Kidney (tissue), 14 donors: ENCODE data around the gene OR5B2. TPM values are rescaled to one million over a fixed set of nuclear protein-coding genes. Genes with fewer than 3 reads are reported as not detected.

Experiments
- DNase-seq, 5 donors: peaks; one replicate each; pipeline ENCODE4 v3.0.0-alpha.2; 2013 to 2020
- FAIRE-seq: peaks from 2 replicates; lab custom pipeline; 2012; peaks lifted over from hg19 to GRCh38; lab: Jason Lieb, UNC
- H3K27ac ChIP-seq, 2 donors: one replicate each; pipeline ENCODE4 v1.7.0; 2013; ENCODE audit warnings: low read depth in 2 of 2, low read length in 2 of 2, inconsistent platforms in 1 of 2
- H3K27me3 ChIP-seq: one replicate; pipeline ENCODE4 v1.7.1; 2013; ENCODE audit warnings: low read length, inconsistent platforms; ENCODE audit not compliant: control insufficient read depth, insufficient read depth
- H3K36me3 ChIP-seq, 3 donors: one replicate each; pipeline versions ENCODE4 v1.7.0 to v1.7.1; 2013; ENCODE audit warnings: low read length in 3 of 3, control low read depth in 1 of 3, inconsistent platforms in 1 of 3; ENCODE audit not compliant: insufficient read depth in 3 of 3, control insufficient read depth in 2 of 3
- H3K4me1 ChIP-seq, 3 donors: one replicate each; pipeline versions ENCODE4 v1.7.0 to v1.7.1; 2013; ENCODE audit warnings: low read length in 3 of 3, inconsistent platforms in 1 of 3, low read depth in 1 of 3; ENCODE audit not compliant: control insufficient read depth in 2 of 3, insufficient read depth in 2 of 3
- H3K4me3 ChIP-seq, 3 donors: one replicate each; pipeline versions ENCODE4 v1.7.0 to v1.8.1; 2013; ENCODE audit warnings: low read length in 3 of 3, control low read depth in 1 of 3, inconsistent platforms in 1 of 3
- H3K9ac ChIP-seq, 3 donors: one replicate each; pipeline versions ENCODE4 v1.7.0 to v1.7.1; 2013; ENCODE audit warnings: low read length in 3 of 3, control low read depth in 1 of 3, inconsistent platforms in 1 of 3
- H3K9me3 ChIP-seq, 3 donors: one replicate each; pipeline versions ENCODE4 v1.7.0 to v1.7.1; 2013; ENCODE audit warnings: low read length in 3 of 3, control low read depth in 1 of 3, inconsistent platforms in 1 of 3; ENCODE audit not compliant: control insufficient read depth in 2 of 3, insufficient read depth in 1 of 3
- intact Hi-C: fragments of 100-400 bp; cut with DNase I; formaldehyde crosslinking; loops from one replicate; pipeline ENCODE4 v1.11.1; 2022
- polyA plus RNA-seq: library from polyadenylated mRNA; stranded (reverse); fragments of 350-450 nt; fragmentation: Illumina TruSeq; extraction: RNeasy Lipid Tissue Mini Kit (QIAGEN cat#74804); gene quantifications from one replicate; pipeline ENCODE4 v1.2.3, GENCODE V29; 2014; ENCODE audit warnings: low read depth, low replicate concordance; ENCODE audit not compliant: insufficient read depth
- total RNA-seq: library from RNA; stranded (reverse); fragmentation: NEBNext Ultra II Directional; extraction: Animal tissue kit (Norgen Biotek cat#: 25700); gene quantifications from one replicate; pipeline ENCODE4 v1.2.1, GENCODE V29; 2021
- TF ChIP-seq, protein P1 (sequence below): IDR thresholded peaks from 3 replicates; pipeline ENCODE4 v1.5.1; 2012; ENCODE audit warnings: mild to moderate bottlenecking, moderate library complexity, borderline replicate concordance; ENCODE audit not compliant: insufficient read depth; ENCODE audit errors: extremely low read depth
- donor health status: control.
- donor health status: control.
- donor health status: control.
- donor health status: control.
- donor health status: control.
- donor health status: DM: yes; HTN: yes; CAD: no.
- donor health status: Normal renal cell carcinoma (clear cell type).

The OR5B2 gene
- total and polyA plus RNA-seq, 2 donors from 2014 or later: not detected

DNA sequence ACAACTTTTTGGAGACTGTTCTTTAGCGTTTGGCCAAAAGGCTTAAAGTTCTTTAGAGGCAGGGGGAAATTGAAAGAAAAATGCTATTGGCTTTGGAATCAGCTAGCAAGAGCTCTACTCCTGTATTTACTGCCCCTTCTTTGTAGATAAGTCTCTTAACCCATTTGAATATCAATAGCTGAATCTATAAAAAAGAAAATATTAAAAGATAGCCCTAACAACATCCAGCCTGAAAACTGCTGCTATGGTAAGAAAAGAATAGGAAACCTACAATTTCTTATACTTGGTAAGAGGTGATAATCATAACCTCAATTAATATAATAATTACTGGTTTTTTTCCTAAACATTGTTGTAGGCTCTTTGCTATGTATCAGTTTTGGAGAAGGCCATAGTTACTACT is 14.2 kb upstream of the OR5B2 start, which contains the start of gene OR5B12:
OR5B12 (minus strand) TSS at position 101 of the 400 bp plus-strand sequence. CDS start 2,085 bp downstream, outside the sequence.
- H3K4me1 ChIP-seq: no peaks in the 10 kb centered on the region
- intact Hi-C loops: no loop called here
- DNase-seq (no peak), FAIRE-seq (no peak)
- peaks cover 0 to 23% (median 0%) of the 10 kb centered on the region in 3 donors for H3K9me3 ChIP-seq
- H3K4me3 ChIP-seq: no peak within 1 kb of the TSS
- no peak within 1 kb of the TSS for H3K27ac ChIP-seq
- TF ChIP-seq, protein P1, sequence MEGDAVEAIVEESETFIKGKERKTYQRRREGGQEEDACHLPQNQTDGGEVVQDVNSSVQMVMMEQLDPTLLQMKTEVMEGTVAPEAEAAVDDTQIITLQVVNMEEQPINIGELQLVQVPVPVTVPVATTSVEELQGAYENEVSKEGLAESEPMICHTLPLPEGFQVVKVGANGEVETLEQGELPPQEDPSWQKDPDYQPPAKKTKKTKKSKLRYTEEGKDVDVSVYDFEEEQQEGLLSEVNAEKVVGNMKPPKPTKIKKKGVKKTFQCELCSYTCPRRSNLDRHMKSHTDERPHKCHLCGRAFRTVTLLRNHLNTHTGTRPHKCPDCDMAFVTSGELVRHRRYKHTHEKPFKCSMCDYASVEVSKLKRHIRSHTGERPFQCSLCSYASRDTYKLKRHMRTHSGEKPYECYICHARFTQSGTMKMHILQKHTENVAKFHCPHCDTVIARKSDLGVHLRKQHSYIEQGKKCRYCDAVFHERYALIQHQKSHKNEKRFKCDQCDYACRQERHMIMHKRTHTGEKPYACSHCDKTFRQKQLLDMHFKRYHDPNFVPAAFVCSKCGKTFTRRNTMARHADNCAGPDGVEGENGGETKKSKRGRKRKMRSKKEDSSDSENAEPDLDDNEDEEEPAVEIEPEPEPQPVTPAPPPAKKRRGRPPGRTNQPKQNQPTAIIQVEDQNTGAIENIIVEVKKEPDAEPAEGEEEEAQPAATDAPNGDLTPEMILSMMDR: no peak
- no peak within 1 kb of the TSS for H3K9ac ChIP-seq
- H3K27me3 ChIP-seq: no peaks in the 10 kb centered on the region
- no peaks in the 10 kb centered on the region for H3K36me3 ChIP-seq

DNA sequence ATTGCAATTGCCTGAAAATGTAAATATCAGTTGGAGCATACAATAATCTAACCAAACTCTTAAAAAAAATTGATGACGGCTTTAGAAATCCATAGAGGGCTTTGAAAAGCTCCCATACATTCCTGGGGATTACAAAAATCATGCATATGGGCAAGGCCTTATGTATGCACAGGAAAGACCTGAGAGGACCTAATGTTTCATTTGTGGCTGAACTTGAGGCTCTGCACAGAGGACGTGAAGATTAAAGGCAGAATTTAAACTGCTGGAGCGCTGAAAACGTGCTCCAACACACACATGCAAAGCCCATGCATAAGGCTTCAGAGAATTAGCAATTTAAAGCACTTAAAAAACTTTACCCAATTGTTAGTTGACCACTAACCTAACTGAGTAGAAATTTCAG is 10.6 kb upstream of the OR5B2 start:
- Histone ChIP-seq H3K9ac (no peak overlapping the region), H3K4me1 (no peaks in the 10 kb centered on the region), H3K27ac (no peak overlapping the region), H3K9me3 (no peaks in the 10 kb centered on the region), H3K36me3 (no peaks in the 10 kb centered on the region), H3K27me3 (no peaks in the 10 kb centered on the region), H3K4me3 (no peak overlapping the region)
- intact Hi-C loops: no loop called here
- FAIRE-seq (no peak), DNase-seq (no peak)
- TF ChIP-seq, protein P1: no peak

DNA sequence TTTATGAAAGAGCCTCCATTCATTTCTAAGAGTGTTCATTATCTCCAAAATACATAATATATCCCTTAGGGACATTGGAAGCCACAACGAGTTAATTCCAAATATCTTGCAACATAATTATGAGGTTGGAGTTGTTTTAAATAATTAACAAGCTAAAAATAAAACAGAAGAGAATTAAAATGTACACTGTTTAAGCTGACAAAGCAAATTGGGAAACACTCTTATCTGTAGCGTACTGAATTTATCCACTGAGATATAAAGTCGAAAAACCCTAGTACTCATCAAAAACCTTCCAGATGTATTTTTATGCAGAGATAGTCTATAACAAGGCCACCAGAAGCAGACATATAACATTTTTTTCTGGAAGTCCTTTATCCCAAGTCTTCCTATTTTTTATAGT is 6.3 kb upstream of the OR5B2 start:
- Histone ChIP-seq H3K9ac (no peak overlapping the region), H3K9me3 (no peaks in the 10 kb centered on the region), H3K36me3 (no peaks in the 10 kb centered on the region), H3K4me3 (no peak overlapping the region), H3K27ac (no peak overlapping the region), H3K27me3 (no peaks in the 10 kb centered on the region), H3K4me1 (no peaks in the 10 kb centered on the region)
- FAIRE-seq (no peak), DNase-seq (no peak)
- TF ChIP-seq, protein P1: no peak
- intact Hi-C loops: no loop called here

DNA sequence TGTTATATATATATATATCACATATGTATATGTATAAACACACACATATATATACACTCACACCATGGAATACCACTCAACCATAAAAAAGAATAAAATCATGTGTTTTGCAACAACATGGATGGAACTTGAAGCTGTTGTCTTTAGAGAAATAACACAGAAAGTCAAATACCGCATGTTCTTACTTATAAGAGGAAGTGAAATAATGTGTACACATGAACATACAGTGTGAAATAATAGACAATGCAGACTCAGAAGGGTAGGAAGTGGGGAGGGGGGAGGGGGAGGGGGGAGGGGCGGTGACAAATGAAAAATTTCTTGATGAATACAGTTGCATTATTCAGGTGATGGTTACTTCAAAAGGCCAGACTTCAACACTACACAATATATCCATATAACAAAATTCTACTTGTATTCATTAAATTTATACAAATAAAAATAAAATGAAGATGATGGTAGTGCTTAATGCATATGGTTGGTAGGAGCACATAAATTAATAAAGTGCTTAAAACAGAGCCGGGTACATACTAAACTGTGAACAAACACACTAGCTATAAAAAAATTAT is 5.8 kb upstream of the OR5B2 start:
- no peak for DNase-seq
- FAIRE-seq: no peak
- H3K36me3 ChIP-seq: no peaks in the 10 kb centered on the region
- no peaks in the 10 kb centered on the region for H3K4me1 ChIP-seq
- intact Hi-C loops: no loop called here
- H3K27ac ChIP-seq: no peak overlapping the region
- no peaks in the 10 kb centered on the region for H3K9me3 ChIP-seq
- TF ChIP-seq, protein P1: no peak
- no peak overlapping the region for H3K9ac ChIP-seq
- no peaks in the 10 kb centered on the region for H3K27me3 ChIP-seq
- H3K4me3 ChIP-seq: no peak overlapping the region
